ENCODE measurements around the gene GRP.

The GRP gene

DNA sequence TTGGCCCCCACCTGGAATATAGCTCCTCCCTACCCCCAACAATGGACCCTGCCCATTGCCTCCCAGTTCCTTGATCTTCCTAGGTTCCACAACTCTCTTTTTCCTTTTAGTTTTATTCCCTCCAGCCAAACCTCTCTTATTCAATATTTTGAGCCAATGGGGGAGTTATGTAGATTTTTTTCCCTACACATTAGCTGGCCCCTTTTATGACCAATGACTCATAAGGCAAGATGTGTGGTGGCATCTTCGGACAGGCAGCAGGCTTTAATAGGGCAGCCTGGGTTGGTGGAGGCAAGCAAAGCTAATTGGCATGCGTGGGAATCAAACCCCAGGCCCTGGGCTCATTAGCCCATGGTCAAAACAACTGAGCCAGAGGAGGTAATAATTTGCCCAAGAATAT, 9.2 kb downstream of the GRP start:
- H3K27ac ChIP-seq: no peak overlapping the region
- TF ChIP-seq, protein P1, sequence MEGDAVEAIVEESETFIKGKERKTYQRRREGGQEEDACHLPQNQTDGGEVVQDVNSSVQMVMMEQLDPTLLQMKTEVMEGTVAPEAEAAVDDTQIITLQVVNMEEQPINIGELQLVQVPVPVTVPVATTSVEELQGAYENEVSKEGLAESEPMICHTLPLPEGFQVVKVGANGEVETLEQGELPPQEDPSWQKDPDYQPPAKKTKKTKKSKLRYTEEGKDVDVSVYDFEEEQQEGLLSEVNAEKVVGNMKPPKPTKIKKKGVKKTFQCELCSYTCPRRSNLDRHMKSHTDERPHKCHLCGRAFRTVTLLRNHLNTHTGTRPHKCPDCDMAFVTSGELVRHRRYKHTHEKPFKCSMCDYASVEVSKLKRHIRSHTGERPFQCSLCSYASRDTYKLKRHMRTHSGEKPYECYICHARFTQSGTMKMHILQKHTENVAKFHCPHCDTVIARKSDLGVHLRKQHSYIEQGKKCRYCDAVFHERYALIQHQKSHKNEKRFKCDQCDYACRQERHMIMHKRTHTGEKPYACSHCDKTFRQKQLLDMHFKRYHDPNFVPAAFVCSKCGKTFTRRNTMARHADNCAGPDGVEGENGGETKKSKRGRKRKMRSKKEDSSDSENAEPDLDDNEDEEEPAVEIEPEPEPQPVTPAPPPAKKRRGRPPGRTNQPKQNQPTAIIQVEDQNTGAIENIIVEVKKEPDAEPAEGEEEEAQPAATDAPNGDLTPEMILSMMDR (conservative IDR thresholded peaks at IDR 0.05): no peak

DNA sequence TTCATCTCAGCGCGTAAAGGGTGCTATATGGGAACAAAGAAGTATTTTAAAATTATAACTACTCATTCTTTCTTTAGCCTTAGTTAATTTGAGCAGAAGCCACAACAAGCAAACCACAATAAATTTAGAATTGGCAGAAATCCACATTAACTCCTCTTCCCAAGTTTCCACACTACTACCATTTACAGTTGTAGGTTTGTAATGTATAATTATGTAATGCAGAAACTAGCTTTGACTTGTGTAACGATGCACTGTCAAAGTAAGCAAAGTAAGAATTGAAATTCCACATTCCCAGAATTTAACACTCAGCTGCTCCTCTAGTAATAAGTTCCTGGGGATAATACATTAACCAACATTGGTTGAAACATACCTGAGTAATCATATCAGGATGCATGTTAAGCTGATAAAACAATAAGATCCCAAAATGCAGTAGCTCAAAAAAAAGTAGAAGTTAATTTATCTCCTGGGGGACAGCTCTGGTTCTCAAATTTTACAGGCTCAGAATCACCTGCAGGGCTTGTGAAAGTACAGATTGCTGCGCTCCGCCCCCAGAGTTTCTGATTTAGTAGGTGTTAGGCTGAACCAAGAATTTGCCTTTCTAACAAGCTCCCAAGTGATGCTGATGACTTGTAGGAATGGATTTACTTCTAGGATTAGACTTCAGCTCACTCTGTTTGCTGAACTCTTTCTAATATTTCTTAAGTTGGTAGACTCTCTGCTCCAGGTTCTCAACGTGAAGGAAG, 9.9 kb downstream of the GRP start:
- TF ChIP-seq, protein P1 (conservative IDR thresholded peaks at IDR 0.05): no peak
- H3K27ac ChIP-seq: no peak overlapping the region

DNA sequence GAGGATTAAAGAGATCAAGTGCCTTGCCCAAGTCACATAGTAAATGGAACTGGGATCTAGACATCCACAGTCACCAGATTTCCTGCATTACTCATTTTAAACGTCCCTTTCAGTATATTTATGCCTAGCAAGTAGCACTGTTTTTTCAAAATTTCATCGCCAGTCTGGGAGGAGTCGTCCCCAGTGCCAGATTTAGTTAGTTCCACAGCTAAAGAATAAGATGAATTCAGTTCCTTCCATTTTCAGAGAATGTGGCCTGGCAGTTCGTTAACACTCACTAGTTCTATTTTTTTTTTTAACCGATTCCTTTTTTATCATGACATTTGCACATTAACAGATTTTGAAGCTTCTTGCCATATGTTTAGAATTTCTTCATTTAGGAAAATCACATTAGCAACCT, 11.2 kb downstream of the GRP start:
- H3K27ac ChIP-seq: no peak overlapping the region
- TF ChIP-seq, protein P1 (conservative IDR thresholded peaks at IDR 0.05): no peak

DNA sequence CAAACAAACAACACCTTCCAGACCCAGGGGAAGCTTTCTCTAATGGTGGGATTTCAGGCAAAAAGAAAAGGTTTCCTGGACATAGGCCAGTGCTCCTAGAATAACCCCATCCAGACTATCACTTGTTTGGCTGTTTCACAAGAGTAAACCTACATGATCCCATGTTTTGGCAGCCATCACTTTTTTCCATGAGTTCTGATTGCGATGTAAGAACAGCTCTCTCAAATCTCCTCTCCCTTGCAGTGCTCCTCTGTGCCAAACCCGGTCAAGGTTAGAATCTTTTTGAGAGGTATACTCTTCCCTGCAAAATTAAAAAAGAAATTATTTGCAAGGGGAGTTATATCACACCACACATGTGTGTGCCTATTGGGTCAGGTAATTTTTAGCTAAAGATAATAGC, 11.9 kb downstream of the GRP start:
- TF ChIP-seq, protein P1 (conservative IDR thresholded peaks at IDR 0.05): no peak
- no peak overlapping the region for H3K27ac ChIP-seq

DNA sequence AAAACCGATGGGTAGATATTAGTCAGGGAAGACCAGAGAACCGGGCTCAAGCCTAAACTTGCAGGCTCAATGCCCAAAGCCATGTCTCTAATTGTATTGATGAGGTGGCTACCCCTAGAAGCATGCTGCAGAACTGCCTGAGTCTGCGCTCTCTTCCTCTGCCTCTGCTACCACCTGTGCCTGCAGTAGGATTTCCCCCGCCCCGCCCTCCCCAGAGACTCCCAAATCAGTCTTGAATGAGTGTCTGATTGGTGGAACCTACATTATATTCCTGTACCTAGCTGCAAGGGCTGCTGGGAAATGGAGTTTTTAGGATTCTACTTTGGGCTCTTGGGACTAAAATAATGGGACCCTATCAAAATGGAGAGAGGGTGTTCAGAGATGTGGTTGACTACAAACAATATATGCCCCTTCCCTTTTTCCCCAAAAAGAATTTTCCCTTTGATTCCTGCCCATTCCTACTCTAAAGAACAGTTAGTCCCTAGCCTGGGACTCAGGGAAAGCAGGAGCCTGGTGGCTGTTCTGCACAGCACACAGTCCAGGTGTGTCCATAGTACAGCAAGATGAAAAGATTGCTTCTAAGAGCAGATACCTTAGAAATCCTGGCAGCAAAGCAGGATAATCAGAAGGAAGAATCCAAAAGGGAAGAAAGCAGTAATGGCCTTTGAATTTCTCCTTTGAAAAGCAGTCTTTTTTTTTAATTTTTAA, 12.5 kb downstream of the GRP start:
- TF ChIP-seq, protein P1 (conservative IDR thresholded peaks at IDR 0.05): no peak
- no peak overlapping the region for H3K27ac ChIP-seq

DNA sequence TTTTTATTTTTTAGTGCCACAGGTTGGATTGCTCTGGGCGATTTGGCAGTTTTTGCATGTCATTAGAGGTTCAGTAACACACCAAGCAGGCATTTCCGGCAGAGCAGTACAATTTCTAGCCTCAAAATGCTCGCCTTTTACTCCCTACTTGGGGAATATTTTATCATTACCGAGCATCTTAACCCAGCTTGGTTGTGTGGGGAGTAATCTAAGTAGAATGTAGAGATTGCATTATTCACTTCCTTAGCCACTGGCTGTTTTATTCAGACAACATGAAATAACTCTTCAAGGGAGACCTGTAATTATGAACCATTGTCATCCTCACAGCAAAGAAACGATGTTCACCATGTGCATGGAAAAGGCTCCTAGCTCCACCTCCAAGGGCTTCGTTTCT, 13.1 kb downstream of the GRP start:
- no peak overlapping the region for H3K27ac ChIP-seq
- TF ChIP-seq, protein P1 (conservative IDR thresholded peaks at IDR 0.05): no peak

DNA sequence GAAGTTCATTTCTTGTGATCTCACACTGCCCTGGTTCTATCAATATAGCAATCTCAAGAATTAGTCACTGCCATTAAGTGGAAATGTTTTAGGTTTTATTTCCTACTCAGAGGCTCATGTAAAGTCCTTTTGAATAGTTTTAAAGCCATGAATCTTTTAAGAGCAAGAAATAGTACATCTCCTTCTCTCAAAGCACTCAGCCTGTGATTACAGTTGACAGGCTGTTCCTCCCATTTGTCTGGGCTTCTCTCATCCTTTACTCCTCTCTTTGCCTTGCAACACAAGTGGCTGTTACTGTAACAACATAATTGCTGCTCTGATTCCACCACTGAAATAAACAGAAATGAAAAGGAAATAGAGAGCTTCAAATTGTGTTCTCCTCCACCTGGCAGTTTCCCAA, 18.4 kb downstream of the GRP start:
- no peak overlapping the region for H3K27ac ChIP-seq

More for the DNA sequence above, 18.4 kb downstream of the GRP start:
- TF ChIP-seq, protein P1 (conservative IDR thresholded peaks at IDR 0.05): no peak

Data from VCaP (cell line).